Activated CD8-positive, alpha-beta memory T cell treated with anti-CD3 and anti-CD28 coated beads for 4 hours (primary cell): ENCODE results near the gene LAMP1.
A peak's percentile ranks its signal among the peaks of the same experiment; 100 is the strongest.
"Not testable (repeated sequence)": the region's sequence is repeated elsewhere in the genome, so short reads cannot be mapped to it uniquely, and the experiment has no call there.

ENCODE experiments used
- DNase-seq, 2 donors: peaks; one replicate each; pipeline ENCODE4 v3.0.0-alpha.2; 2020; ENCODE audit warnings: low read depth in 2 of 2

The LAMP1 gene

GRCh38 chr13:113296823-113297369, at the start of gene LAMP1:
LAMP1 (plus strand) TSS chr13:113297239; CDS start chr13:113297435, 196 bp downstream.
- peak; percentile 93 to 97 for DNase-seq

- no peak for DNase-seq
Observed at GRCh38 chr13:113252516-113253095, 44.4 kb upstream of the LAMP1 start.

GRCh38 chr13:113257908-113258307, 39.1 kb upstream of the LAMP1 start:
- not testable (repeated sequence) for DNase-seq

- DNase-seq, result no peak
Observed at GRCh38 chr13:113258321-113259054, 38.6 kb upstream of the LAMP1 start.

GRCh38 chr13:113260996-113261395, 36.0 kb upstream of the LAMP1 start:
- no peak for DNase-seq

- not testable (repeated sequence) for DNase-seq
Observed at GRCh38 chr13:113263016-113263415, 34.0 kb upstream of the LAMP1 start.

- no peak for DNase-seq
Observed at GRCh38 chr13:113267642-113268405, 29.2 kb upstream of the LAMP1 start.

GRCh38 chr13:113272031-113272430, 25.0 kb upstream of the LAMP1 start:
- no peak for DNase-seq

GRCh38 chr13:113272701-113273181, 24.3 kb upstream of the LAMP1 start:
- DNase-seq, result no peak

- DNase-seq, result no peak
Observed at GRCh38 chr13:113273321-113273720, 23.7 kb upstream of the LAMP1 start.

- DNase-seq, result no peak
Observed at GRCh38 chr13:113273851-113274590, 23.0 kb upstream of the LAMP1 start.

- DNase-seq, result no peak
Observed at GRCh38 chr13:113274721-113275120, 22.3 kb upstream of the LAMP1 start.

- no peak for DNase-seq
Observed at GRCh38 chr13:113275387-113275786, 21.7 kb upstream of the LAMP1 start.

GRCh38 chr13:113280126-113280525, 16.9 kb upstream of the LAMP1 start:
- no peak for DNase-seq

- DNase-seq, result no peak
Observed at GRCh38 chr13:113283904-113284303, 13.1 kb upstream of the LAMP1 start.

GRCh38 chr13:113288880-113289279, 8.2 kb upstream of the LAMP1 start:
- no peak for DNase-seq

GRCh38 chr13:113291129-113291528, 5.9 kb upstream of the LAMP1 start:
- DNase-seq, result no peak

GRCh38 chr13:113292021-113292862, 4.8 kb upstream of the LAMP1 start:
- no peak for DNase-seq

- no peak for DNase-seq
Observed at GRCh38 chr13:113293686-113294085, 3.4 kb upstream of the LAMP1 start.

GRCh38 chr13:113295776-113296175, 1.3 kb upstream of the LAMP1 start:
- no peak for DNase-seq
